GM21360 (cell line): ENCODE measurements around the gene DOK7.

ENCODE experiments used
- ATAC-seq: cut with Tn5 transposase; IDR thresholded peaks from one replicate; pipeline ENCODE4 v1.9.1; 2021; ENCODE audit warnings: mild to moderate bottlenecking, moderate library complexity; ENCODE audit not compliant: unreplicated experiment

Gene DOK7

DNA sequence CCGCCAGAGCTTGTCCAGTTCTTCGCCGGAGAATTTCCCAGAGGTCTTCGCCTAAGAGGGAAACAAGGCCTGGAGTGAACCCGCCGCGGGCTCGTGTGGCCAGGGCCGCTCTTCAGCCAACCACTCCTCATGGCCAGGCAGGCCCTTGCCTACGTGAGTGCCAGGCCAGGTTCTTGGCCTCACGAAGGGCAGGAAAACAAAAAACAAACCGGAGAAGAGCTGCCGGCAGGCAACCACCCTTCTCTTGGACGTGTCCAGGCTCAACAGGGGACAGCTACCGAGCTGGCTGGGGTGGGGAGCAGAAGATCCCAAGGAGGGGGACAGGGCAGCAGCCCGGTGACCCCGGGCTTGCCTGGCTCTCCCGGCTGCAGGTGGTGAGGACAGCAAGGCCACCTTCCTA, 55.8 kb downstream of the DOK7 start:
- no peak for ATAC-seq

DNA sequence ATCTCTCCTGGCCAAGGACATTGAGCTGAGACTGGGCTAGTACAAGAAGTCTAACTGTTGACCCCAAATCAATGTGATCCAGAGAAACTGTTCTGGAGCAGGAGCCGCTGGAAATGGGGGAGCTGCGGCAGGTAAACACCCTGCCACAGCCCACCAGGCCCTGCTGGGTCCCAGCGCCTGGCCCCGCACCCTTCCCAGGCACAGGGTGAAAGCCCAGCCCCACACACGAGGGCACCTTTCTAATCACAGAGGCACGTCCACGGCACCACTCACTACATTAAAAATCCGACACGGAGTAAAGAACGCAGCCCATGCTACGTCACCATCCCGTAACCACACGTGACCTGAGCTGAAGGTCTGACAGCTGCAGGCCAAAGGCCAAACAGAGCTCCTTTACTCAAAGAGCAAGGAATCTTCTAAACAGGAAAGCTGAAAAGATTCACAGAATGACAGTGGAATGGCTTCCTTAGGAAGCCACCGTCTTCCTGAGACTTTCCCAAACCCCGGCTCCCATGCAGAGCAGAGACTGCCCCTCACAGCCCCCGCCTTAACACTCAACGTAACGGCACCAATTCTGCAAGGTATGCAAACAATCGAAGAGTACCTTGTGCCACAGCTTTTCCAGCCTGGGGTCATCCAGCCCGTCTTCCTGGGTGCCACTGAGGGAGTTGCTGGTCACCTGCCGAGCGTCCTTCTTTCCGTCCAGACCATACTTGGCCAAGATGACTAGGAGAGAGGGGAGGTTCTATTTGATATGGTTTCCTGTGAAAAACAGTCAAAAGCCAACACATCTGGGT, 56.6 kb downstream of the DOK7 start:
- no peak for ATAC-seq

- no peak for ATAC-seq
Measured at GRCh38 chr4:3520276-3520675, 57.2 kb downstream of the DOK7 start.

DNA sequence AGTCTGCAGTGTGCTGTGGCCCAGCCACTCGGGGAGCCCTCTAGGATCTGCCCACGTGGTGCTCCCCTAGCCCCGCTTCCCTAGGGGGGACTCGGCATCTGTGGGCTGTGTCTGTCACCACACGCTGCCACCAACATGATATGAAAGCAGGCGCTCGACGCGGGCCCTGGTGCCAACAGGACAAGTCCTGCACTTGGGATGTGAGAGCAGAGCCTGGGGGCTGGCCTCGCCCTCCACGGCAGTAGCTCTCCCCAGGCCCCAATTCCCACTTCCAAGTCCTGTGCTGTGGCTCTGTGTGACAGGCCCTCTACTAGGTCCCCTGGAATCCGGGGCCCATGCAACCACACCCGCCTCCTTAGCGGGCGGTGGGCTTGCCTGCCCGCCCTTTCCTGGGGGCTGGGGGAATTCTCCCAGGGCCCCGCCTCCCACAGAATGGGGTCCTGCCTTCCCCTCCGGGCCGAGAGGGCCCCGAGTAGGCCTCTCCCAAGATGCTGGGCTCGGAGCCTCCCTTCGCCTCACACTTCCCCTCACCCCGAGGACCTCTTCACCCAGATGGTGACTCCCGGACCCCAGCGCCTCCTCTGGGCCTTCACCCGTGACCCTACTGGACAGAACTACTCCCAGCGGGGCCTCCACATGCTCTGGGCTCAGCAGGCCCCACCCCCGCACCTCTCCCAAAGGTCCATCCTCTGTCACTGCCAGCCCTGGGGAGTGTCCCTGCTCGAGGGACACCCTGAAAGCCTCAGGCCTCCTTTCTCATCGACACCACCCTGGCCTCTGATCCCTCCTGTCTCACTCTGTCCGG, 57.9 kb downstream of the DOK7 start:
- no peak for ATAC-seq

DNA sequence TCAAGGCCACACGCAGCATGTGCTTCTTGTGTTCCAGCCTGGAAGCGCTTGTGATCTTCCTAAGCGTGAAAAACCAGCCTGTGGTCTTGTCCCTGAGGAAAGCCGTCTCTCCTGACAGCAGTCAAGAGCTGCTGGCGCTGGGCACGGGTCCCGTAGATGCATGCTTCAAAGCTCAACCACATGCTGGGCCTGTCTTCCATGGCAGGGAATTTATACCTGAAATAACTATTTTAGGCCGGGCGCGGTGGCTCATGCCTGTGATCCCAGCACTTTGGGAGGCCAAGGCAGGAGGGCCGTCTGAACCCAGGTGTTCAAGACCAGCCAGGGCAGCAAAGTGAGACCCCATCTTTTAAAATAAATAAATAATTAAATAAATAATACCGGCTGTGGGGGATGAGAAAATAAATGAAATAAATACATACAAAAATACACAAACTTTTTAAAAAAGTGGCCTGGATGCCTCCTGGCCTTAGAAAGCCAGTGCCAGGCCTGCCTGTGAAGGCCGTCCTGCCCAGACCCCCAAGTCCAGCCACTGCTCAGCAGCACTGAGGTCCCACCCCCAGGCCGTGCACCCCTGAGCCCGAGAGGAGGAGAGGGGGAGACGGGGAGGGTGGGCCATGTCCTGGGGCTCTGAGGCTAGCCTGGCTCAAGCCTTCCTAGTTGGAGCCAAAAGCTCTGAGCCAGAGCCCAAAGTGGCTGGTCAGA, 58.7 kb downstream of the DOK7 start:
- no peak for ATAC-seq

- no peak for ATAC-seq
Measured at GRCh38 chr4:3522326-3522640, 59.2 kb downstream of the DOK7 start.

DNA sequence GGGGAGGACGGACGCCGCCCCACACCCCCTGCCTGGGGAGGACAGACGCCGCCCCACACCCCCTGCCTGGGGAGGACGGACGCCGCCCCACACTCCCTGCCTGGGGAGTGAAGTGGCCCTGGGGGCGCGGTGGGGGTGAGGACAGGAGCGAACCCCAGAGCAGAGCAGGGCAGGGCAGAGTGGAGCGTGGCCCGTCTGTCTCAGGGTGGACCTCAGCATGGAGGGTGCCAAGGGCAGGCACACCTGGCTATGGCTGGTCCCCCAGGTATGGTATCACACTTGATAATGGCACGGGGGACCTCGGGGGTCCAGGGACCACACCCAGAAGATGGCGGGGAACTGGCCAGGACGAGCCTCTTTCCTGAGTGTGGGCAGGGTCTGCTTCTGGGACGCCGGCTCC, 59.5 kb downstream of the DOK7 start:
- no peak for ATAC-seq

DNA sequence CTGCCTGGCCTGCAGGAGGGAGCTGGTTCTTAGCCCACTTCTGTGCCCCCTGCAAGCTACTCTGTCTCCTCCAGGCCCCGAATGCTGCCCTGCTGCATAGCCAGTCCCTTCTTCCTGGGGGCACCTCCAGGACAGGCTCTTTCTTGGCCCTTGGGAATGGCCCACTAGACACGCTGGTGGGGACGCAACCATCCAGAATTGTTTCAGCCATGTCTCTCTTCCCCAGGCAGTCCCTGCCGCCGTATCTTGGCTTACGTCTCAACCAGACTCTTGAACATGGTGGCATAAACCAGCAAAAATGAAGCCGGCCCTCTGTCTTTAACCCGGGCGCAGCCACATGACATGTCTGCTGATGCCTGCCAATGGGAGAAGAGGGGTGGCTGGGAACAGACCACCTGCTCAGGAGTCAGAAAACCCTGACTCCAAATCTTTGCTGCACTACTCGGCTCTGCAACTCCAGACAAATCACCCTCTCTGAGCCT, 60.1 kb downstream of the DOK7 start:
- ATAC-seq: no peak

DNA sequence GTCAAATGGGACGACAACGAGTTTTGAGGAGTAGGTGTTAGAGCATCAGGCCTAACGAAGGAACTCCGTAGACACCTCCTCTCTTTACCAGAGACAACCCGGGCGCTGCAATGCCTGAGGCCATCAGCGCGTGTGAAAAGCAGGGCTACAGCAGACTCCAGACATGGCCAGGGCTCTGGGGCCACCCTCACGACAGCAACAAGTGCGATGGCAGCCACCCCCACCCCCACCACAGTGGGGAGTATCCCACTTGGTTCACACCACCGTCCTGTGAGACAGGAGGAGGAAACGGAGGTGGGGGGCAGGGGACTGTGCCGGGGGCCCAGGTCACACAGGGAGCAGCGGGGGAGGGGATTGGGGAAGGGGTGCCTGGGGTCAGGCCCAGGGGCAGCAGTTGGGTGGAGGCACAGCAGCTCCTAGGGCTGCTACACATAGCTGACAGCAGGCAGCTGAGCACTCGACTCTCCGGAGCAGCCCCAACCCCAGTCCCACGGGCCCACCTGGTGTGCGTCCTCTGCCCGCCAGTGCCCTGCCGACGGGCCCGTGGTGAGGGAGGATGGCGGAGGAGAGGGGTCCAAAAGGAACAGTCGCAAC, 60.6 kb downstream of the DOK7 start:
- no peak for ATAC-seq

- no peak for ATAC-seq
Measured at GRCh38 chr4:3524349-3524748, 61.2 kb downstream of the DOK7 start.

DNA sequence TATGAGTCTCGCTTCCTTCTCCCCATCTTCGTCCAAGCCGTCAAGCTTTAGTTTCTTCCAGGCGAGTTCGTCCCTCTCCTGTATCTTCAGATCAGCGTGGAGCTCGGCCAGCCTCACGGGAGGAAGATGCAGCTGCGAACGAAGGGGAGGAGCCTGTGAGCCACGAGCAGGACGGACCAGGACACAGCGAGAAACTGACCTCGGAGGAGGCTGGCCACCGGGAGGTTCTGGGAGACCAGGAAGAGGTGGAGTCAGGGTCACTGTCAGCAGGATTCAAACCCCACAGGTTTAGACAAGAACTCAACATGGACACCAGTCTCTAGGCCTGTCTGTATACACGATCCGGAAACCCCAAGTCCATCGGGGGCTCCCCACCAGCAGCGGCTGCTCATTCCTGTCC, 61.8 kb downstream of the DOK7 start:
- ATAC-seq: no peak

DNA sequence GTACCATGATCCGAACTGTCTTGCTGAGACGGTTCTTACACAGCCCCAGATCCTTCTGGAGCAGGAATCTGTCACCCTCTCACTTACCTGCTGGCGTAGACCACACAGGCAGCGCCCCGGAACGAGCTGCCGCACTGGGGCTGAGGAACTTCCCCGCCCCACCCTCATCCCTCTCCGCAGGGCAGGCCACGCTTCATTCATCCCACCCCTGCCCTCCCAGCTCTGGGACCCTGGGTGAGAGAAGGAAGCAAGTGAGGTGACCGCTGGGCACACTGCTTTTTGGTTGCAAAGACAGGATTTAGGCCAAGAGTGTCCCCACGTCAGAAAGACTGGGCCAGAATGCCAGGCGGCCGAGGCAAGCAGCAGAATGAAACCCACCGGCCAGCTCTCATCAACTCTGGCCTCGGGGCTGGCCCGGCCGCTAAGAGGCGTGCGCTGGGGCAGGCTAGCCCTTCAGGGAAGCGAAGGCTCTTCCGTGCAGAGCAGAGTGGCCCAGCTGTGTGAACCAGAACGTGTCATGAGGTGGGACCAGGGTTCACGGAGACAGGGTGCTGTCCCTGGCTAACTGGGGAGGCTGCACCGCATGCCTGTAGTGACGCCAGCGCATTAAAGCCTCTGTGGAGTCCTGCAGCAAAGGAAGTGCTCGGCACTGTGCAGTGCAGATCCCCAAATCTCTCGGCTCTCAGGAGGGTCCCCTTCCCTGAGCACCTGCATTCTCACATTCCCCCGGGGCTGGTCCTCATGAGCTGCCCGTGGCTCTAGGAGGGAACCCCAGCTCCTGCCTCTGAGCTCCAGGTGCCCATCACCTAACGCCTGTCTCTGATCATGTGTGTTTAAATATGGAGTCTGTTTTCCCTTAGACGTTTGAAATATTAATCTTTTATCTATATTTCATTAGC, 62.7 kb downstream of the DOK7 start:
- ATAC-seq: no peak

DNA sequence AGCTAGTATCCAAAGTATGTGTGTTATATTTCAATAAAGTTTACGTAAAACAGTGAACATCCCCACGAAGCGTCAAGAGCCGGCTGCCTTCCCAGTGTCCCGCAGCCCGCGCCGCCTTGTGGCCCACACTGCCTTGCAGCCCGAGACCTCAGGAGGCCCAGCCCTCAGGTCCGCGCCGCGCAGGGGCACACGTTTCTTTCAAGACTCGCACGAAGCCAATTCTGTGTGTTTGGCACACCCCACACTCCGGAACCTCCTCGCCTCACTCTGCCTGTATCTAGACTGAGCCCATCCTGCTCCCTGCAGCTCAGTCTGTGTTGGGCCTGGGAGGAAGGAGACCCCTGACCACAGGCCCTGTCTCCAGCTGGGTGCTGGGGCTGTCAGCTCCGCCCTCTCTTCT, 63.4 kb downstream of the DOK7 start:
- no peak for ATAC-seq

GRCh38 chr4:3527101-3527913, 64.2 kb downstream of the DOK7 start:
- no peak for ATAC-seq

DNA sequence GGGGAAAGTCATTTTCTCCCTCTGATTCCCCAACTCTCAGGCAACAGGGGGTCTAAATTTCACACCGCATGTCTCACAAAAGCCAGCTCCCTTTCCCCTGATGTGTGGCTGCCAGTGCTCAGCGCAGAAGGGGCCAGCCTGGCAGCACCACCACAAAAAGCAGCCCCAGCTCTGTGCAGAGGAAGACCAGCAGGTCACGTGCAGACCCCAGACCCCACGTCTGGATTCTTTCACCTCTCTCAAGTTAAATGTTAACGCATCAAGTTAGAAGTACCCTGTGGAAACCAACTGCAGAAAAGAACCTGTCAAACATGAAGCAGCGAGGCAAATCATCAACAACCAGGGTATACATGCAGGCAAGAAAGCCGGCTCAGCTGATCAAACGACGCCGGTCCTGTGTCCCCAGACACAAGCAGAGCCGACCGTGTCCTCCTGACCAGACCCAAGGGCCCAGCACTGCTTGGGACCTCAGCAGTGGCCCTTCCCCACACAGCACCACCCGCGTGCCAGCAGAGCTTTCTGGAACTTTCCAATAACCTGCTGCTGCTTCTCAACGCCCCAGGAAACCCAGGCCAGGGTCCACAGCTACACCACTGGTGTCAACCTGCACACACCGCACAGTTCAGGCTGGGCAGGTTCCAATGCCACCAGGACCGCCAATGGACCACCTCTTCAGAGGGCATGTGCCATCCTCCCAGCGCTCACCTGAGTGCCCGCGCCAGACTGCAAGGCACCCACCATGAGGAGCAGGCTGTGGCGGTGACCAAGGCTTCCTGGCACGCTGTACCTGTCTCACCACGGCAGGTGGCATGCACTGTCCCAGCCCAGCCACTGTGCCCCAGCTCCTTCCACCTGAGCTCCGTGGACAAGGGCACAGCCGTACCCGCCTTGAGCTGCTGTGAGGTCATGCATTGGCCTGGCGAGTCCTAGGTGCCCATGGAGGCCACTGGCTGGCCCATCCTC, 65.1 kb downstream of the DOK7 start:
- no peak for ATAC-seq

- no peak for ATAC-seq
Measured at GRCh38 chr4:3529363-3529762, 66.3 kb downstream of the DOK7 start.

DNA sequence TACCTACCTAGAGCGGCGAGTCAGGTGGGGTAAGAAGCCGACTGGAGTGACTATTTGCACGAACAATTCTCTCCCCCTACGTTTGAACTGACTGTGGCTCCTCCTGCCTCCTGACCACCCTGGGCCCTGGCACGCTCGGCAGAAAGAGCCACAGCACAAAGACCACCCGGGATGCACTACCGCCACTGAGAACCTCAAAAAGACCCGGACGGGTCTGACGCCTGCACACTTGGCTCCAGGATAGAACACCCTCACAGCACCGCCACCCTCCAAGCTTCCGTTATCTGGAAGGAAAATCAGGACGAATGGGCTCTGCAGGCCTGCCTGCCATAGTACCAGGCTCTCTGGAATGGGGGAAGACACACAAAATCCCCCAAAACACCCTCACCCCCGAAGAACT, 66.9 kb downstream of the DOK7 start:
- ATAC-seq: no peak

DNA sequence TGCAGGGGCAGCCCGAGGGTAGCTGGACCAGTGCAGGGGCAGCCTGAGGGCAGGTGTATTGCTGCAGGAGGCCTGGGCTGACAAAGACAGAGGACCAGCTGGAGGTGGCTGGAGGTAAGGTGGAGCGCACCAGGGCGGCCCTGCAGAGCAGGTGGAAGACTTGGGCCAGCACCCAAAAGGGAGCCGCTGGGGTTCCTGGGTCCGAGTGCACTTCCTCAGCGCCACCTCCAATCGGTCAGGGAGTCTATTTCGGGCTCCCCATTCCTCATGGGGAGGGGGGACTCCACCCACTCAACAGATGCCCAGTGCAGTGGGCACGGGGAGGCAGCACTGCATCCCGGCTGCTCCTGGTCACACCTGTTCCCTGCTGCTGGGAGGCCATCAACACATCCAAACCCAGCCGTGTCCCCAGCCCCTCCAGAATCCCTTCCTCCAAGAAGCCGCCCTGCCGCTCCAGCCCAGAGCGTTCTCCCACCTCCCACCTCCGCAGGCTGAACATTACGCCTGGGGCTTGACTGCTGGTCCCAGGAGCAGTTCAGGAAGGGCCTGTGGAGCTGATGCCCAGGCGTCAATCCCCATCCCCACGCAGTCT, 67.7 kb downstream of the DOK7 start:
- ATAC-seq: no peak
